Activated CD4-positive, alpha-beta T cell treated with anti-CD3 and anti-CD28 coated beads, Interleukin-2, Interleukin-4, amounts not matched to agents 100 ng/mL and 50 ng/mL, durations not matched to agents 16 hours and 8 hours (primary cell): ENCODE measurements around the gene TRIM74.
"Not testable (repeated sequence)": the region's sequence is repeated elsewhere in the genome, so short reads cannot be mapped to it uniquely, and the experiment has no call there.

Source experiments
- DNase-seq: peaks from one replicate; pipeline ENCODE4 v3.0.0-alpha.2; 2020; ENCODE audit warnings: low spot score

Gene TRIM74

GRCh38 chr7:72954563-72955198 is 14.6 kb downstream of the TRIM74 start:
- DNase-seq: not testable (repeated sequence)

- not testable (repeated sequence) for DNase-seq
Observed at GRCh38 chr7:72953901-72954562, 15.2 kb downstream of the TRIM74 start.

- not testable (repeated sequence) for DNase-seq
Observed at GRCh38 chr7:72950432-72950831, 18.8 kb downstream of the TRIM74 start.

- DNase-seq: not testable (repeated sequence)
Observed at GRCh38 chr7:72949686-72950085, 19.6 kb downstream of the TRIM74 start.

- DNase-seq: not testable (repeated sequence)
Observed at GRCh38 chr7:72949276-72949675, 20.0 kb downstream of the TRIM74 start.

GRCh38 chr7:72948714-72949113 is 20.6 kb downstream of the TRIM74 start:
- DNase-seq: not testable (repeated sequence)

- DNase-seq: not testable (repeated sequence)
Observed at GRCh38 chr7:72946130-72946745, 23.0 kb downstream of the TRIM74 start.

GRCh38 chr7:72945597-72945996 is 23.7 kb downstream of the TRIM74 start:
- DNase-seq: not testable (repeated sequence)

GRCh38 chr7:72944937-72945336 is 24.3 kb downstream of the TRIM74 start:
- not testable (repeated sequence) for DNase-seq

GRCh38 chr7:72942956-72943355 is 26.3 kb downstream of the TRIM74 start:
- DNase-seq: not testable (repeated sequence)

GRCh38 chr7:72942022-72942705 is 27.1 kb downstream of the TRIM74 start:
- not testable (repeated sequence) for DNase-seq

GRCh38 chr7:72928216-72928615 is 41.0 kb downstream of the TRIM74 start:
- not testable (repeated sequence) for DNase-seq

- DNase-seq: not testable (repeated sequence)
Observed at GRCh38 chr7:72927791-72928190, 41.5 kb downstream of the TRIM74 start.

GRCh38 chr7:72925546-72926120 is 43.6 kb downstream of the TRIM74 start:
- no peak for DNase-seq

- DNase-seq: peak; percentile 84
Observed at GRCh38 chr7:72924733-72925545, 44.3 kb downstream of the TRIM74 start, which contains the start of gene POM121. Gene POM121 (plus strand): TSS chr7:72925095. CDS start chr7:72925122, 27 bp downstream.

GRCh38 chr7:72924386-72924732 is 44.9 kb downstream of the TRIM74 start:
- no peak for DNase-seq

- DNase-seq: no peak
Observed at GRCh38 chr7:72919256-72919775, 50.0 kb downstream of the TRIM74 start.

- DNase-seq: peak; percentile 65
Observed at GRCh38 chr7:72914756-72915525, 54.3 kb downstream of the TRIM74 start.

- DNase-seq: not testable (repeated sequence)
Observed at GRCh38 chr7:72913750-72914149, 55.5 kb downstream of the TRIM74 start.

GRCh38 chr7:72911395-72911794 is 57.9 kb downstream of the TRIM74 start:
- DNase-seq: not testable (repeated sequence)
